Smooth muscle cell (in vitro differentiated cells): ENCODE results near the gene C2orf42. TPM values are rescaled to one million over a fixed set of nuclear protein-coding genes. Genes with fewer than 3 reads are reported as not detected.
"Not testable (repeated sequence)": the region's sequence is repeated elsewhere in the genome, so short reads cannot be mapped to it uniquely, and the experiment has no call there.

Experiments
- DNase-seq: peaks from one replicate; lab custom pipeline; 2025; ENCODE audit not compliant: unreplicated experiment; lab: John Stamatoyannopoulos, UW
- H2AFZ ChIP-seq: fragments of 200-600 bp; sonication (generic); 2 replicates; pipeline ENCODE4 v1.6.0; 2016; ENCODE audit warnings: antibody characterized with exemption, low read depth, mild to moderate bottlenecking
- H3F3A ChIP-seq: fragments of 200-600 bp; sonication (generic); 2 replicates; pipeline ENCODE4 v1.6.0; 2017; ENCODE audit warnings: antibody characterized with exemption, low read depth
- H3K27ac ChIP-seq: fragments of 200-600 bp; sonication (generic); 2 replicates; pipeline ENCODE4 v1.5.1; 2016; ENCODE audit warnings: low read depth, mild to moderate bottlenecking
- H3K27me3 ChIP-seq: fragments of 200-600 bp; sonication (generic); 2 replicates; pipeline ENCODE4 v1.6.1; 2016; ENCODE audit warnings: low read depth, mild to moderate bottlenecking
- H3K36me3 ChIP-seq: fragments of 200-600 bp; sonication (generic); 2 replicates; pipeline ENCODE4 v1.5.1; 2016; ENCODE audit warnings: low read depth
- H3K4me1 ChIP-seq: fragments of 200-600 bp; sonication (generic); 2 replicates; pipeline ENCODE4 v1.5.1; 2016; ENCODE audit warnings: low read depth
- H3K4me2 ChIP-seq: fragments of 200-600 bp; sonication (generic); 2 replicates; pipeline ENCODE4 v1.6.0; 2016; ENCODE audit warnings: mild to moderate bottlenecking
- H3K4me3 ChIP-seq: fragments of 200-600 bp; sonication (generic); 2 replicates; pipeline ENCODE4 v1.5.1; 2016; ENCODE audit warnings: mild to moderate bottlenecking
- H3K79me2 ChIP-seq: fragments of 200-600 bp; sonication (generic); 2 replicates; pipeline ENCODE4 v1.6.0; 2016; ENCODE audit warnings: low read depth, mild to moderate bottlenecking
- H3K9ac ChIP-seq: fragments of 200-600 bp; sonication (generic); 2 replicates; pipeline ENCODE4 v1.6.0; 2016; ENCODE audit warnings: low read depth
- H3K9me3 ChIP-seq: fragments of 200-600 bp; sonication (generic); replicated peaks from 2 replicates; pipeline ENCODE4 v1.5.1; 2016; ENCODE audit warnings: low read depth
- H4K20me1 ChIP-seq: fragments of 200-600 bp; sonication (generic); 2 replicates; pipeline ENCODE4 v1.6.0; 2016; ENCODE audit warnings: low read depth
- CTCF ChIP-seq: fragments of 200-600 bp; sonication (generic); IDR thresholded peaks from 2 replicates; pipeline ENCODE4 v1.5.1; 2017; ENCODE audit warnings: borderline replicate concordance, mild to moderate bottlenecking, antibody characterized with exemption; ENCODE audit not compliant: insufficient read depth, poor library complexity, severe bottlenecking
- WGBS: methylation state at CpG from one replicate; pipeline ENCODE4 v1.1.7; 2016; ENCODE audit warnings: low lambda C conversion rate; 5-methylcytosine and 5-hydroxymethylcytosine counted together
- polyA plus RNA-seq: library from polyadenylated mRNA; unstranded; fragments of >200 nt; fragmentation: Nextera tagmentation; extraction: Ambion mirVana; gene quantifications from 2 replicates; pipeline ENCODE4 v1.2.1, GENCODE V29; 2016
- total RNA-seq: library from RNA; depleted of rRNA; stranded (reverse); fragments of >200 nt; gene quantifications from 2 replicates; pipeline ENCODE4 v1.2.3, GENCODE V29; 2014

Gene C2orf42
- total and polyA plus RNA-seq, 2 experiments from 2014 or later = 7.8 to 9.4 TPM

- Histone ChIP-seq H3K36me3 (no peaks in the 10 kb centered on the region), H3K79me2 (no peaks in the 10 kb centered on the region), H3K4me2 (peak overlapping the region; percentile 60), H3K9me3 (no peaks in the 10 kb centered on the region), H2AFZ (peak overlapping the region; percentile 63), H3K27ac (peak overlapping the region; percentile 58), H4K20me1 (no peaks in the 10 kb centered on the region), H3K9ac (no peak overlapping the region), H3K27me3 (no peaks in the 10 kb centered on the region), H3K4me1 (peaks cover 13% of the 10 kb centered on the region), H3F3A (peaks cover 13% of the 10 kb centered on the region), H3K4me3 (peak overlapping the region; percentile 31)
- WGBS = 56% methylated on average over 11 of the region's 11 CpGs
- no peak for DNase-seq
- TF ChIP-seq CTCF = no peak
Observed at GRCh38 chr2:70104231-70105111, 86.3 kb downstream of the C2orf42 start.

- Histone ChIP-seq H3K4me3 (no peak overlapping the region), H2AFZ (peak overlapping the region; percentile 63), H3K79me2 (no peaks in the 10 kb centered on the region), H3K9ac (no peak overlapping the region), H3K4me1 (peaks cover 12% of the 10 kb centered on the region), H3F3A (peaks cover 7% of the 10 kb centered on the region), H3K4me2 (no peak overlapping the region), H3K27ac (no peak overlapping the region), H3K9me3 (no peaks in the 10 kb centered on the region), H3K27me3 (no peaks in the 10 kb centered on the region), H4K20me1 (no peaks in the 10 kb centered on the region), H3K36me3 (no peaks in the 10 kb centered on the region)
- no peak for TF ChIP-seq CTCF
- DNase-seq = no peak
- WGBS = 90% methylated on average over 5 of the region's 5 CpGs
Observed at GRCh38 chr2:70103531-70104061, 87.2 kb downstream of the C2orf42 start.

- H4K20me1 ChIP-seq, H3K27ac ChIP-seq, H3K79me2 ChIP-seq, H3K9ac ChIP-seq, H3K4me3 ChIP-seq, DNase-seq, H3K4me2 ChIP-seq, H3K4me1 ChIP-seq, H3K9me3 ChIP-seq, H3K27me3 ChIP-seq, H3F3A ChIP-seq, H2AFZ ChIP-seq, H3K36me3 ChIP-seq: not testable (repeated sequence)
- 95% methylated on average over 29 of the region's 29 CpGs for WGBS
Observed at GRCh38 chr2:70102323-70102905, 88.4 kb downstream of the C2orf42 start.

- not testable (repeated sequence) for H3K27me3 ChIP-seq, H4K20me1 ChIP-seq, DNase-seq, H3K9ac ChIP-seq, H3K9me3 ChIP-seq, H3K79me2 ChIP-seq, H3K4me1 ChIP-seq, H2AFZ ChIP-seq, H3K4me3 ChIP-seq, H3K4me2 ChIP-seq, H3K36me3 ChIP-seq, H3F3A ChIP-seq, H3K27ac ChIP-seq
- 95% methylated on average over 11 of the region's 11 CpGs for WGBS
Observed at GRCh38 chr2:70101686-70102085, 89.1 kb downstream of the C2orf42 start.
